GM23248 (cell line): Measurements from ENCODE around the gene CABP2. TPM values are rescaled to one million over a fixed set of nuclear protein-coding genes. Genes with fewer than 3 reads are reported as not detected.
"Not testable (repeated sequence)": the region's sequence is repeated elsewhere in the genome, so short reads cannot be mapped to it uniquely, and the experiment has no call there.

ENCODE experiments used
- DNase-seq: peaks from one replicate; pipeline ENCODE4 v3.0.0-alpha.2; 2015
- H2AFZ ChIP-seq: fragments of 200-600 bp; sonication (generic); 2 replicates; pipeline ENCODE4 v1.6.1; 2016; ENCODE audit warnings: antibody characterized with exemption
- H3F3A ChIP-seq: fragments of 200-600 bp; sonication (generic); 2 replicates; pipeline ENCODE4 v1.6.1; 2016; ENCODE audit warnings: mild to moderate bottlenecking, antibody characterized with exemption, mixed run types; ENCODE audit not compliant: insufficient read depth
- H3K27ac ChIP-seq: fragments of 200-600 bp; sonication (generic); 2 replicates; pipeline ENCODE4 v1.5.1; 2016; ENCODE audit warnings: mild to moderate bottlenecking
- H3K27me3 ChIP-seq: fragments of 200-600 bp; sonication (generic); replicated peaks from 2 replicates; pipeline ENCODE4 v1.6.1; 2016; ENCODE audit warnings: mild to moderate bottlenecking; ENCODE audit not compliant: insufficient read depth
- H3K36me3 ChIP-seq: fragments of 200-600 bp; sonication (generic); 2 replicates; pipeline ENCODE4 v1.6.1; 2016; ENCODE audit warnings: low read depth, mild to moderate bottlenecking
- H3K4me1 ChIP-seq: fragments of 200-600 bp; sonication (generic); 2 replicates; pipeline ENCODE4 v1.6.1; 2016; ENCODE audit warnings: mild to moderate bottlenecking; ENCODE audit not compliant: insufficient read depth
- H3K4me2 ChIP-seq: fragments of 200-600 bp; sonication (generic); one replicate; pipeline ENCODE4 v1.6.1; 2016; ENCODE audit warnings: mild to moderate bottlenecking; ENCODE audit not compliant: unreplicated experiment
- H3K4me3 ChIP-seq: fragments of 200-600 bp; sonication (generic); 2 replicates; pipeline ENCODE4 v1.5.1; 2016; ENCODE audit warnings: mild to moderate bottlenecking
- H3K79me2 ChIP-seq: fragments of 200-600 bp; sonication (generic); 2 replicates; pipeline ENCODE4 v1.6.1; 2016; ENCODE audit warnings: mild to moderate bottlenecking; ENCODE audit not compliant: insufficient read depth
- H3K9ac ChIP-seq: fragments of 200-600 bp; sonication (generic); 2 replicates; pipeline ENCODE4 v1.6.1; 2016; ENCODE audit warnings: mild to moderate bottlenecking
- H3K9me2 ChIP-seq: fragments of 200-600 bp; sonication (generic); 2 replicates; pipeline ENCODE4 v1.6.1; 2016; ENCODE audit warnings: mixed run types, mild to moderate bottlenecking, moderate library complexity; ENCODE audit not compliant: insufficient read depth
- H3K9me3 ChIP-seq: fragments of 200-600 bp; sonication (generic); one replicate; pipeline ENCODE4 v1.6.1; 2017; ENCODE audit warnings: low read depth
- H4K20me1 ChIP-seq: fragments of 200-600 bp; sonication (generic); 2 replicates; pipeline ENCODE4 v1.6.0; 2016; ENCODE audit not compliant: insufficient read depth
- EZH2 ChIP-seq: fragments of 200-600 bp; sonication (generic); IDR thresholded peaks from 2 replicates; pipeline ENCODE4 v1.6.1; 2018; ENCODE audit warnings: antibody characterized with exemption, mild to moderate bottlenecking; ENCODE audit not compliant: insufficient read depth, poor library complexity, severe bottlenecking
- EZH2phosphoT487 ChIP-seq: fragments of 200-600 bp; sonication (generic); IDR thresholded peaks from 2 replicates; pipeline ENCODE4 v1.6.1; 2018; ENCODE audit warnings: antibody characterized with exemption, moderate library complexity, mild to moderate bottlenecking, low read depth; ENCODE audit not compliant: insufficient read depth
- WGBS, 2 experiments: methylation state at CpG; one replicate each; pipeline ENCODE4 v1.1.6; 2015 to 2017; ENCODE audit warnings: low lambda C conversion rate in 2 of 2, low coverage in 1 of 2; ENCODE audit errors: missing lambda C conversion rate in 2 of 2; 5-methylcytosine and 5-hydroxymethylcytosine counted together
- in situ Hi-C: fragments of 300-500 bp; cut with MboI; formaldehyde crosslinking; loops from 2 replicates; pipeline ENCODE4 v1.15.0; 2020
- polyA plus RNA-seq: library from polyadenylated mRNA; unstranded; fragments of >200 nt; fragmentation: Nextera tagmentation; extraction: Ambion mirVana; gene quantifications from 2 replicates; pipeline ENCODE4 v1.2.1, GENCODE V29; 2016
- total RNA-seq: library from RNA; depleted of rRNA; stranded (reverse); fragments of >200 nt; shearing (Covaris generic); gene quantifications from 2 replicates; pipeline ENCODE4 v1.2.3, GENCODE V29; 2014

Gene CABP2
- total and polyA plus RNA-seq, 2 experiments from 2014 or later, result not detected

GRCh38 chr11:67482827-67483798 lies 40.1 kb downstream of the CABP2 start, which contains the start of gene AIP:
Gene AIP (plus strand): TSS chr11:67483026. CDS start chr11:67483159, 133 bp downstream.
- WGBS, 2 experiments, result 10 to 11% methylated on average over 57 to 60 of the region's 60 CpGs
- H3K36me3 ChIP-seq, result no peaks in the 10 kb centered on the region
- H3K9ac ChIP-seq, result peak within 1 kb of the TSS; percentile 86
- H4K20me1 ChIP-seq, result no peaks in the 10 kb centered on the region
- H3K9me3 ChIP-seq, result no peaks in the 10 kb centered on the region
- peak; percentile 99 for DNase-seq
- H3K79me2 ChIP-seq, result peaks cover 24% of the 10 kb centered on the region
- in situ Hi-C loops, result no loop called here
- TF ChIP-seq EZH2phosphoT487, result no peak
- TF ChIP-seq EZH2, result no peak
- H3K4me3 ChIP-seq, result peak within 1 kb of the TSS; percentile 85
- no peaks in the 10 kb centered on the region for H3K27me3 ChIP-seq
- peak within 1 kb of the TSS; percentile 95 for H3K4me2 ChIP-seq
- no peaks in the 10 kb centered on the region for H3F3A ChIP-seq
- H3K4me1 ChIP-seq, result peaks cover 7% of the 10 kb centered on the region; the same call in 1 of the 2 replicates
- no peaks in the 10 kb centered on the region for H3K9me2 ChIP-seq
- H3K27ac ChIP-seq, result peak within 1 kb of the TSS; percentile 50
- peak within 1 kb of the TSS; percentile 97 for H2AFZ ChIP-seq

GRCh38 chr11:67482275-67482826 lies 40.9 kb downstream of the CABP2 start:
- Histone ChIP-seq H3K9ac (peak overlapping the region; percentile 86), H4K20me1 (no peaks in the 10 kb centered on the region), H3K4me2 (peak overlapping the region; percentile 95), H2AFZ (peak overlapping the region; percentile 97), H3K79me2 (peaks cover 24% of the 10 kb centered on the region), H3F3A (no peaks in the 10 kb centered on the region), H3K36me3 (no peaks in the 10 kb centered on the region), H3K4me1 (peaks cover 7% of the 10 kb centered on the region; the same call in 1 of the 2 replicates), H3K27ac (peak overlapping the region; percentile 50), H3K9me2 (no peaks in the 10 kb centered on the region), H3K27me3 (no peaks in the 10 kb centered on the region), H3K4me3 (peak overlapping the region; percentile 85), H3K9me3 (no peaks in the 10 kb centered on the region)
- in situ Hi-C loops, result no loop called here
- TF ChIP-seq EZH2phosphoT487, result no peak
- no peak for TF ChIP-seq EZH2
- 25% methylated on average over 19 of the region's 19 CpGs for WGBS, 2 experiments
- DNase-seq, result no peak

- H3K27me3 ChIP-seq, in situ Hi-C loops, H2AFZ ChIP-seq, H3K27ac ChIP-seq, H3K9me3 ChIP-seq, H3F3A ChIP-seq, DNase-seq, H3K4me3 ChIP-seq, H3K36me3 ChIP-seq, H3K9me2 ChIP-seq, H3K79me2 ChIP-seq, H3K9ac ChIP-seq, H3K4me2 ChIP-seq, H4K20me1 ChIP-seq, H3K4me1 ChIP-seq: not testable (repeated sequence)
- WGBS, 2 experiments, result 67 to 76% methylated on average over 14 of the region's 16 CpGs
These were observed 45.7 kb downstream of the CABP2 start for GRCh38 chr11:67477344-67478050.

GRCh38 chr11:67476692-67477091 lies 46.6 kb downstream of the CABP2 start:
- H3F3A ChIP-seq, H3K4me3 ChIP-seq, H3K27ac ChIP-seq, H3K9ac ChIP-seq, in situ Hi-C loops, H3K9me3 ChIP-seq, H3K79me2 ChIP-seq, H2AFZ ChIP-seq, H3K9me2 ChIP-seq, H4K20me1 ChIP-seq, DNase-seq, H3K4me2 ChIP-seq, H3K4me1 ChIP-seq, H3K36me3 ChIP-seq, H3K27me3 ChIP-seq: not testable (repeated sequence)
- WGBS, 2 experiments, result 70 to 75% methylated on average over 10 of the region's 10 CpGs
